ENCODE results near the gene TSTD1. TPM values are rescaled to one million over a fixed set of nuclear protein-coding genes. Genes with fewer than 3 reads are reported as not detected.

The TSTD1 gene
- total and polyA plus RNA-seq, 8 donors, result 24.8 to 131 (median 35.4) TPM

DNA sequence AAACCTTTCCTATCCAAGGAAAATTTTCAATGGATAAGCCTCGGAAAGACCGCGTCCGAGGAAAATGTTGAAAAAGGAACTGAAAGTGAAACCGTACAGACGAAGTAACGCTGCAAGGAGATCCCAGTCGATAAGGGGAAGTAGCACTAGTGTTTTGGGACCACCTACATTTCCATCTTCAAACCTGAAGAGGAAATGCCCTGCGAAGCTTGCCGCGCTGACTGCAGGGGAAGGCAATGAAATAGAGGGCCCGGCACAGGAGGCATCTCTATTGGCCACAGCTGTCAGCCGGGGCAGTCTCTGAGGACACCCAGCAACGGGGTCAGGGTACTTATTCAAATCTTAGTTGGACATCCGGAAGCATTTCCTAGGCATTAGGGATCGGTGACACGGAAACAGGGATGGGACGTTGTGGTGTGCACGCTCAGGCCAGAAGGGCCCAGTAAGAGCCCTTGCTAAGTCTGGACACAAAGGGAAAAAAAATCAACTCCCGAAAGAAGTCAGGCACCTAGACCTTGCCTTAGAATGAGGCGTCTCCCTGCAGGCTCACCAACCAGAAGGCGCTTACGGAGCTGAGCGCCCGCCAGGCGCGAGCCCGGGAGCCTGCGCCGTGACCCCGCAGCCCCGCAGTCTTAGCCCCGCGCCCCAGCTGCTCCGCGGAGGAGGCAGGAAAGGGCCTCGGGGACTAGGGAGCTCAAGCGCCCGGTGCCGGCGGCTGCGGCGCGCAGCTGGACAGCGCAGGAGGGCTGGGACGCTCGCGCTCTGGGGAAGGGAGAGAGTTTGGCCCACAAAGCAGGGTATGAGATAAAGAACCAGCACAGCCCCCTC is 6.4 kb upstream of the TSTD1 start:
- no peak for TF ChIP-seq CTCF (IDR thresholded peaks at IDR 0.05)
- intact Hi-C loops (cut with DNase I), result no loop called here
- Histone ChIP-seq H3K4me1 (peaks cover 0 to 6% (median 6%) of the 10 kb centered on the region in 3 donors), H3K4me3 (peak overlapping the region; percentile 80 to 96 (median 92)), H3K9me3 (no peaks in the 10 kb centered on the region), H3K27me3 (no peaks in the 10 kb centered on the region), H3K27ac (peak overlapping the region; percentile 84 to 95 (median 84)), H3K36me3 (peaks cover 0 to 29% (median 16%) of the 10 kb centered on the region in 3 donors)
- WGBS, 2 donors, result 0 to 1% methylated on average over 41 to 48 of the region's 48 CpGs
- peak; percentile 54 to 76 (median 66) for DNase-seq
- FAIRE-seq, result no peak
- peak; percentile 55 to 70 (median 62) for ATAC-seq

DNA sequence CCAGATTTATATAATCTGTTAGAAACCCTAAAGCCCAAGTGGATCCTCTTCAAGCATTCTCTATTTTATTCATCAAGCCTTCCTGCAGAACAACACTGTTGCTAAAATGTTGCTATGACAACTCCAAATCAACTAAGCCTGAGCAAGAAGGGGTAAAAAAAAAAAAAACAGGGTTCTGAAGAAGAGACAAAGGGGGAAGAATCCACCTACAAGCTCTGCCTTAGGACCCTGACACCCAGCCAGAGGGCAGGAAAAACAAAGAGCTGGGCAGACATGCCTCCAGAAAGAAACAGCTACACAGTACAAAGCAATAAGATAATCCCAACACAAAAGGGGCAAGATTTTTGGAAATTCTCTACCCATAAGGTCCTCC is 5.8 kb upstream of the TSTD1 start:
- no peaks in the 10 kb centered on the region for H3K9me3 ChIP-seq
- H3K36me3 ChIP-seq, result peaks cover 0 to 35% (median 18%) of the 10 kb centered on the region in 3 donors
- H3K27me3 ChIP-seq, result no peaks in the 10 kb centered on the region
- peak overlapping the region; percentile 80 to 96 (median 92) for H3K4me3 ChIP-seq
- intact Hi-C loops (cut with DNase I), result no loop called here
- ATAC-seq (no peak), DNase-seq (no peak), FAIRE-seq (no peak)
- no peak for TF ChIP-seq CTCF (IDR thresholded peaks at IDR 0.05)
- peaks cover 0 to 6% (median 6%) of the 10 kb centered on the region in 3 donors for H3K4me1 ChIP-seq
- peak overlapping the region in 3 of 4 donors; percentile 84 to 95 (median 85) for H3K27ac ChIP-seq

GRCh38 chr1:161039546-161039945 is 782 bp upstream of the TSTD1 start:
- TF ChIP-seq CTCF (IDR thresholded peaks at IDR 0.05), result no peak
- DNase-seq, result no peak
- no peaks in the 10 kb centered on the region for H3K9me3 ChIP-seq
- no peak for FAIRE-seq
- no peaks in the 10 kb centered on the region for H3K27me3 ChIP-seq
- intact Hi-C loops (cut with DNase I), result no loop called here
- WGBS, 2 donors, result 51 to 56% methylated on average over 5 of the region's 5 CpGs
- H3K4me3 ChIP-seq, result no peak overlapping the region
- H3K27ac ChIP-seq, result peak overlapping the region in 2 of 4 donors; percentile 56 to 66
- peaks cover 0 to 9% (median 9%) of the 10 kb centered on the region in 3 donors for H3K4me1 ChIP-seq
- H3K36me3 ChIP-seq, result peaks cover 0 to 35% (median 18%) of the 10 kb centered on the region in 3 donors
- ATAC-seq, result peak in 1 of 4 donors; percentile 1

DNA sequence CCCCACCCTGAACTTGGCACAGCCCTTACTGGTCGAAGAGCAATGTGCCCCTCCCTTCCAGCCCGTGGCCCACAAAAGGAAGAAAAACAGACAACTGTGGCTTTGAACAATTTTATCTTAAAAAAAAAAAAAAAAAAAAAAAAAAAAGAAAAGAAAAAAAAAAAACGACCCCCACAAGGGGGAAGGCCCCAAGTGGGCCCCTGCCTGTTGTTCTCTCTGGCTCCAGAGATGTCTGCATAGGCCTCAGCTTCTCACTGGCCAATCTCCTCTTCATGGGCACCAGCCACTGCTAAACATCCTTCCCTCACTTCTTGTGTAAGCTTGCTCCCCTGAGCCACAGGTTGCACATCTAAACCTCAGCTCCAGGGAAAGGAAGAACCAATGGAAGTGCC is 386 bp upstream of the TSTD1 start:
- ATAC-seq, result peak; percentile 1 to 8 (median 4)
- no peak for TF ChIP-seq CTCF (IDR thresholded peaks at IDR 0.05)
- no peak for FAIRE-seq
- Histone ChIP-seq H3K27ac (peak overlapping the region; percentile 53 to 66 (median 54)), H3K36me3 (peaks cover 0 to 35% (median 18%) of the 10 kb centered on the region in 3 donors), H3K4me1 (peaks cover 0 to 6% (median 5%) of the 10 kb centered on the region in 3 donors), H3K9me3 (no peaks in the 10 kb centered on the region), H3K4me3 (peak overlapping the region; percentile 62 to 84 (median 71)), H3K27me3 (no peaks in the 10 kb centered on the region)
- intact Hi-C loops (cut with DNase I), result no loop called here
- no peak for DNase-seq
- WGBS, 2 donors, result 0 to 3% methylated on average over 2 to 3 of the region's 3 CpGs
